Measurements from ENCODE around the gene WFDC12.

GRCh38 chr20:45140836-45141235, 16.6 kb upstream of the WFDC12 start:
- TF ChIP-seq TAF1 (IDR thresholded peaks at IDR 0.05; ENCODE audit: low read depth) (no peak), YY1 (IDR thresholded peaks at IDR 0.05; ENCODE audit: low read depth) (no peak)

Measured in Ishikawa (cell line).